K562 (cell line): ENCODE results near the gene MAN1A1. TPM values are rescaled to one million over a fixed set of nuclear protein-coding genes. Genes with fewer than 3 reads are reported as not detected.

ENCODE experiments used
- CEBPG ChIP-seq, 3 experiments: fragments of 200-800 bp in 1 of 3; sonication (Bioruptor generic) in 1 of 3; sonication (generic) in 1 of 3; formaldehyde crosslinking in 1 of 3; IDR thresholded peaks in 2 of 3; conservative IDR thresholded peaks in 1 of 3; 2 replicates each; pipeline versions ENCODE4 v1.6.1 to v1.8.0; 2016 to 2022; ENCODE audit warnings: missing compliant biosample characterization in 2 of 3, missing genetic modification characterization in 2 of 3, mild to moderate bottlenecking in 1 of 3, missing genetic modification reagents in 1 of 3
- CSDE1 ChIP-seq, 2 experiments: fragments of 450-650 bp; IDR thresholded peaks; 2 replicates each; pipeline ENCODE4 v1.6.1; 2016; ENCODE audit warnings: mild to moderate bottlenecking in 1 of 2
- DACH1 ChIP-seq: fragments of 450-650 bp; IDR thresholded peaks from 2 replicates; pipeline ENCODE4 v1.6.1; 2018; ENCODE audit not compliant: partially characterized antibody
- FOS ChIP-seq: IDR thresholded peaks from 3 replicates; pipeline ENCODE4 v1.6.1; 2011; ENCODE audit not compliant: insufficient read length; ENCODE audit errors: extremely low read depth
- FOXP1 ChIP-seq: sonication (generic); formaldehyde crosslinking; IDR thresholded peaks from 2 replicates; pipeline ENCODE4 v1.8.0; 2022; ENCODE audit warnings: mild to moderate bottlenecking, missing genetic modification reagents
- HLTF ChIP-seq: fragments of 450-650 bp; IDR thresholded peaks from 2 replicates; pipeline ENCODE4 v1.6.1; 2016
- HNRNPUL1 ChIP-seq: fragments of 200-400 bp; formaldehyde crosslinking; IDR thresholded peaks from 2 replicates; pipeline ENCODE4 v1.6.1; 2017; ENCODE audit warnings: low read length
- NFXL1 ChIP-seq: fragments of 450-650 bp; formaldehyde crosslinking; IDR thresholded peaks from 2 replicates; pipeline ENCODE4 v1.4.0; 2021; ENCODE audit warnings: mild to moderate bottlenecking
- RBM39 ChIP-seq: fragments of 200-400 bp; formaldehyde crosslinking; optimal IDR thresholded peaks from 2 replicates; pipeline ENCODE3; 2018; ENCODE audit warnings: low read depth, low read length
- SMARCB1 ChIP-seq: IDR thresholded peaks from 2 replicates; pipeline ENCODE4 v1.6.1; 2011; ENCODE audit warnings: improper control_type of control experiment, low read depth; ENCODE audit not compliant: insufficient read length
- SMARCE1 ChIP-seq: fragments of 450-650 bp; IDR thresholded peaks from 2 replicates; pipeline ENCODE4 v1.7.1; 2016; ENCODE audit warnings: mild to moderate bottlenecking
- SRF ChIP-seq, 2 experiments: fragments of 250-450, 450-650 bp in 1 of 2; sonication (Bioruptor Pico) in 1 of 2; sonication (generic) in 1 of 2; formaldehyde crosslinking; IDR thresholded peaks; 2 replicates each; pipeline versions ENCODE4 v1.5.0 to v1.5.1; 2020 to 2022; ENCODE audit warnings: mild to moderate bottlenecking in 1 of 2, missing genetic modification reagents in 1 of 2
- SRSF1 ChIP-seq: fragments of 200-400 bp; formaldehyde crosslinking; IDR thresholded peaks from 2 replicates; pipeline ENCODE4 v1.6.1; 2017; ENCODE audit warnings: mild to moderate bottlenecking, low read depth, low read length, moderate library complexity
- TCFL5 ChIP-seq: fragments of 250-450 bp; sonication (Bioruptor Pico); conservative IDR thresholded peaks from 2 replicates; pipeline ENCODE4 v1.6.1; 2021; ENCODE audit warnings: mild to moderate bottlenecking, moderate library complexity, matching md5 sums
- TEAD1 ChIP-seq, 2 experiments: fragments of 450-650 bp in 1 of 2; sonication (generic) in 1 of 2; formaldehyde crosslinking; IDR thresholded peaks; 2 replicates each; pipeline versions ENCODE4 v1.4.0 to v1.8.0; 2020 to 2022; ENCODE audit warnings: mild to moderate bottlenecking in 2 of 2, missing genetic modification reagents in 1 of 2
- VEZF1 ChIP-seq: fragments of 200-800 bp; sonication (Bioruptor generic); IDR thresholded peaks from 2 replicates; pipeline ENCODE4 v1.6.1; 2017; ENCODE audit warnings: missing genetic modification characterization, missing compliant biosample characterization
- YBX1 ChIP-seq: fragments of 450-650 bp; IDR thresholded peaks from 2 replicates; pipeline ENCODE4 v1.7.1; 2016; ENCODE audit warnings: mild to moderate bottlenecking
- ZBED1 ChIP-seq: IDR thresholded peaks from 2 replicates; pipeline ENCODE4 v1.6.1; 2014
- ZBTB1 ChIP-seq: sonication (generic); formaldehyde crosslinking; IDR thresholded peaks from 2 replicates; pipeline ENCODE4 v1.8.1; 2023; ENCODE audit warnings: missing genetic modification reagents, low read depth, mild to moderate bottlenecking, borderline replicate concordance
- ZC3H4 ChIP-seq: sonication (generic); formaldehyde crosslinking; IDR thresholded peaks from 2 replicates; pipeline ENCODE4 v1.9.0; 2021; ENCODE audit warnings: missing genetic modification reagents, borderline replicate concordance
- ZNF511 ChIP-seq: sonication (generic); formaldehyde crosslinking; IDR thresholded peaks from 2 replicates; pipeline ENCODE4 v1.8.0; 2022; ENCODE audit warnings: mild to moderate bottlenecking, missing genetic modification reagents
- ZNF551 ChIP-seq: fragments of 250-450 bp; sonication (Bioruptor Pico); IDR thresholded peaks from 2 replicates; pipeline ENCODE4 v1.5.0; 2021; ENCODE audit warnings: mild to moderate bottlenecking, moderate library complexity
- ZNF589 ChIP-seq: fragments of 200-800 bp; sonication (Bioruptor generic); IDR thresholded peaks from 2 replicates; pipeline ENCODE4 v1.6.1; 2016; ENCODE audit warnings: low read depth, missing genetic modification characterization, missing compliant biosample characterization
- ZNF668 ChIP-seq: fragments of 250-450 bp; sonication (Bioruptor Pico); IDR thresholded peaks from 2 replicates; pipeline ENCODE4 v1.8.0; 2022; ENCODE audit warnings: mild to moderate bottlenecking, inconsistent platforms
- ZNF764 ChIP-seq: fragments of 250-450 bp; sonication (Bioruptor Pico); IDR thresholded peaks from 2 replicates; pipeline ENCODE4 v1.4.0; 2020; ENCODE audit warnings: low read depth, mild to moderate bottlenecking, moderate library complexity
- ZZZ3 ChIP-seq: fragments of 450-650 bp; IDR thresholded peaks from 2 replicates; pipeline ENCODE4 v1.6.1; 2016; ENCODE audit warnings: antibody characterized with exemption, mild to moderate bottlenecking, moderate library complexity
- polyA plus RNA-seq, 8 experiments: library from polyadenylated mRNA; depleted of rRNA in 4 of 8; stranded (reverse) in 5 of 8; unstranded in 3 of 8; fragments of >200 nt; fragmentation: Nextera tagmentation in 2 of 8; fragmentation: Illumina TruSeq in 1 of 8; extraction: Ambion mirVana in 2 of 8; extraction: Trizol in 1 of 8; gene quantifications; 2 replicates each; pipeline versions ENCODE4 v1.2.1 to v1.2.3, GENCODE V29; 2011 to 2014; ENCODE audit warnings: inconsistent platforms in 1 of 8, missing spikeins in 1 of 8
- total RNA-seq, 7 experiments: library from RNA; depleted of rRNA in 6 of 7; stranded (reverse); fragments of >200 nt in 6 of 7; fragmentation: Illumina TruSeq in 2 of 7; extraction: Trizol in 2 of 7; gene quantifications; 2 replicates each; pipeline versions ENCODE4 v1.2.1 to v1.2.3, GENCODE V29; 2011 to 2021; ENCODE audit warnings: low replicate concordance in 1 of 7
- TF ChIP-seq, protein P1 (sequence below): fragments of 450-650 bp; IDR thresholded peaks from 2 replicates; pipeline ENCODE4 v1.6.1; 2016; ENCODE audit warnings: missing biosample characterization, missing genetic modification characterization
- TF ChIP-seq, protein P2 (sequence below): fragments of 250-450 bp; sonication (Bioruptor Pico); IDR thresholded peaks from 2 replicates; pipeline ENCODE4 v1.4.0; 2020; ENCODE audit warnings: mild to moderate bottlenecking, moderate library complexity

The MAN1A1 gene
- total and polyA plus RNA-seq, 9 of the 15 experiments (the other 6 are each of a cell fraction or from before 2014, with no cell fraction given), result 24.5 to 78.4 (median 59.7) TPM

GRCh38 chr6:119312875-119313338 lies 36.7 kb downstream of the MAN1A1 start (continued):
- TF ChIP-seq, protein P1, sequence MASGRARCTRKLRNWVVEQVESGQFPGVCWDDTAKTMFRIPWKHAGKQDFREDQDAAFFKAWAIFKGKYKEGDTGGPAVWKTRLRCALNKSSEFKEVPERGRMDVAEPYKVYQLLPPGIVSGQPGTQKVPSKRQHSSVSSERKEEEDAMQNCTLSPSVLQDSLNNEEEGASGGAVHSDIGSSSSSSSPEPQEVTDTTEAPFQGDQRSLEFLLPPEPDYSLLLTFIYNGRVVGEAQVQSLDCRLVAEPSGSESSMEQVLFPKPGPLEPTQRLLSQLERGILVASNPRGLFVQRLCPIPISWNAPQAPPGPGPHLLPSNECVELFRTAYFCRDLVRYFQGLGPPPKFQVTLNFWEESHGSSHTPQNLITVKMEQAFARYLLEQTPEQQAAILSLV (tag), result no peak
- TF ChIP-seq ZNF551 (CRISPR knock-in tag) (no peak), DACH1 (peak; percentile 32), HNRNPUL1 (no peak), ZZZ3 (no peak), YBX1 (no peak), HLTF (no peak), TCFL5 (CRISPR knock-in tag) (no peak), VEZF1 (CRISPR knock-in tag) (peak; percentile 14; the same call in 1 of the 2 replicates), FOS (no peak), ZC3H4 (CRISPR knock-in tag) (no peak), SRF (CRISPR knock-in tag; IDR thresholded peaks at IDR 0.05) (no peak), ZBTB1 (CRISPR knock-in tag) (no peak), ZNF511 (CRISPR knock-in tag) (no peak), ZBED1 (no peak), ZNF764 (CRISPR knock-in tag) (no peak), CSDE1 (IDR thresholded peaks at IDR 0.05) (no peak), ZNF589 (CRISPR knock-in tag) (0 out of 2 replicates have a peak, but pooled peaks have one; percentile 12), NFXL1 (CRISPR knock-in tag) (no peak), TEAD1 (CRISPR knock-in tag; IDR thresholded peaks at IDR 0.05) (no peak), FOXP1 (CRISPR knock-in tag) (no peak), ZNF668 (CRISPR knock-in tag) (no peak), RBM39 (no peak), SRSF1 (no peak), CEBPG (CRISPR knock-in tag; IDR thresholded peaks at IDR 0.05) (no peak), CEBPG (tag; conservative IDR thresholded peaks at IDR 0.05 in 1 of 2, IDR thresholded peaks at IDR 0.05 in 1 of 2) (no peak), SMARCE1 (peak; percentile 88), SMARCB1 (no peak)
- TF ChIP-seq, protein P2, sequence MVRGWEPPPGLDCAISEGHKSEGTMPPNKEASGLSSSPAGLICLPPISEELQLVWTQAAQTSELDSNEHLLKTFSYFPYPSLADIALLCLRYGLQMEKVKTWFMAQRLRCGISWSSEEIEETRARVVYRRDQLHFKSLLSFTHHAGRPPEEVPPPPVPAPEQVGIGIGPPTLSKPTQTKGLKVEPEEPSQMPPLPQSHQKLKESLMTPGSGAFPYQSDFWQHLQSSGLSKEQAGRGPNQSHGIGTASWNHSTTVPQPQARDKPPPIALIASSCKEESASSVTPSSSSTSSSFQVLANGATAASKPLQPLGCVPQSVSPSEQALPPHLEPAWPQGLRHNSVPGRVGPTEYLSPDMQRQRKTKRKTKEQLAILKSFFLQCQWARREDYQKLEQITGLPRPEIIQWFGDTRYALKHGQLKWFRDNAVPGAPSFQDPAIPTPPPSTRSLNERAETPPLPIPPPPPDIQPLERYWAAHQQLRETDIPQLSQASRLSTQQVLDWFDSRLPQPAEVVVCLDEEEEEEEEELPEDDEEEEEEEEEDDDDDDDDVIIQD (CRISPR knock-in tag), result no peak
